Stomach (tissue), 4 donors: ENCODE results near the gene HOXC11.

Experiments
- CTCF ChIP-seq, 7 experiments: fragments of 450-650 bp in 4 of 7; fragments of 200-600 bp in 3 of 7; sonication (generic) in 3 of 7; IDR thresholded peaks; one replicate each; pipeline ENCODE4 v1.5.1; 2016 to 2019; ENCODE audit warnings: antibody characterized with exemption in 7 of 7, control low read depth in 2 of 7, mild to moderate bottlenecking in 1 of 7
- POLR2A ChIP-seq, 4 donors: fragments of 450-650 bp; IDR thresholded peaks; one replicate each; pipeline ENCODE4 v1.6.1; 2016; ENCODE audit warnings: antibody characterized with exemption in 4 of 4, control low read depth in 2 of 4, mild to moderate bottlenecking in 1 of 4, moderate library complexity in 1 of 4

GRCh38 chr12:53976172-53976822, 3.4 kb downstream of the HOXC11 start:
- TF ChIP-seq CTCF (IDR thresholded peaks at IDR 0.05) (no peak), POLR2A (IDR thresholded peaks at IDR 0.05) (no peak)
